Hepatocyte (in vitro differentiated cells): ENCODE measurements around the gene OLIG2. TPM values are rescaled to one million over a fixed set of nuclear protein-coding genes. Genes with fewer than 3 reads are reported as not detected.
A peak's percentile ranks its signal among the peaks of the same experiment; 100 is the strongest.

Source experiments
- DNase-seq: peaks from one replicate; pipeline ENCODE4 v3.0.0-alpha.2; 2016; ENCODE audit warnings: low spot score
- H2AFZ ChIP-seq: fragments of 200-600 bp; sonication (generic); 2 replicates; pipeline ENCODE4 v1.6.0; 2016; ENCODE audit warnings: antibody characterized with exemption, mild to moderate bottlenecking
- H3K27ac ChIP-seq: fragments of 200-600 bp; sonication (generic); 2 replicates; pipeline ENCODE4 v1.5.1; 2016; ENCODE audit warnings: mild to moderate bottlenecking
- H3K27me3 ChIP-seq: fragments of 200-600 bp; sonication (generic); 2 replicates; pipeline ENCODE4 v1.6.1; 2016
- H3K36me3 ChIP-seq: fragments of 200-600 bp; sonication (generic); replicated peaks from 2 replicates; pipeline ENCODE4 v1.5.1; 2016; ENCODE audit warnings: low read depth; ENCODE audit not compliant: insufficient read depth
- H3K4me1 ChIP-seq: fragments of 200-600 bp; sonication (generic); 2 replicates; pipeline ENCODE4 v1.5.1; 2016; ENCODE audit warnings: mild to moderate bottlenecking, moderate library complexity; ENCODE audit not compliant: insufficient read depth
- H3K4me2 ChIP-seq: fragments of 200-600 bp; sonication (generic); 2 replicates; pipeline ENCODE4 v1.6.0; 2016
- H3K4me3 ChIP-seq: fragments of 200-600 bp; sonication (generic); 2 replicates; pipeline ENCODE4 v1.5.1; 2016; ENCODE audit warnings: mild to moderate bottlenecking
- H3K79me2 ChIP-seq: fragments of 200-600 bp; sonication (generic); 2 replicates; pipeline ENCODE4 v1.6.0; 2017; ENCODE audit warnings: mild to moderate bottlenecking
- H3K9me2 ChIP-seq: fragments of 200-600 bp; sonication (generic); replicated peaks from 2 replicates; pipeline ENCODE4 v1.6.0; 2017; ENCODE audit warnings: mild to moderate bottlenecking; ENCODE audit not compliant: insufficient read depth
- H3K9me3 ChIP-seq: fragments of 200-600 bp; sonication (generic); 2 replicates; pipeline ENCODE4 v1.5.1; 2016; ENCODE audit warnings: low read depth, mild to moderate bottlenecking
- H4K20me1 ChIP-seq: fragments of 200-600 bp; sonication (generic); 2 replicates; pipeline ENCODE4 v1.6.0; 2016; ENCODE audit warnings: mild to moderate bottlenecking; ENCODE audit not compliant: insufficient read depth, poor library complexity, severe bottlenecking
- CTCF ChIP-seq: fragments of 200-600 bp; sonication (generic); IDR thresholded peaks from 2 replicates; pipeline ENCODE4 v1.5.1; 2016; ENCODE audit warnings: antibody characterized with exemption, mild to moderate bottlenecking; ENCODE audit not compliant: poor library complexity
- EZH2 ChIP-seq: fragments of 200-600 bp; sonication (generic); IDR thresholded peaks from 2 replicates; pipeline ENCODE4 v1.6.1; 2016; ENCODE audit warnings: antibody characterized with exemption, mild to moderate bottlenecking, borderline replicate concordance
- EZH2phosphoT487 ChIP-seq: fragments of 200-600 bp; sonication (generic); IDR thresholded peaks from one replicate; pipeline ENCODE4 v1.6.1; 2018; ENCODE audit warnings: antibody characterized with exemption, mild to moderate bottlenecking, low read depth, moderate library complexity; ENCODE audit not compliant: unreplicated experiment, severe bottlenecking
- WGBS: methylation state at CpG from one replicate; pipeline ENCODE4 v1.1.6; 2016; ENCODE audit warnings: low lambda C conversion rate; ENCODE audit errors: missing lambda C conversion rate; 5-methylcytosine and 5-hydroxymethylcytosine counted together
- polyA plus RNA-seq: library from polyadenylated mRNA; unstranded; fragments of >200 nt; fragmentation: Nextera tagmentation; extraction: Ambion mirVana; gene quantifications from 2 replicates; pipeline ENCODE4 v1.2.1, GENCODE V29; 2016
- total RNA-seq: library from RNA; depleted of rRNA; stranded (reverse); fragments of >200 nt; gene quantifications from 2 replicates; pipeline ENCODE4 v1.2.3, GENCODE V29; 2014

OLIG2 gene
- total and polyA plus RNA-seq, 2 experiments from 2014 or later = not detected

- WGBS = 76% methylated on average over 6 of the region's 6 CpGs
- H2AFZ ChIP-seq = no peak overlapping the region
These were observed 35.1 kb upstream of the OLIG2 start for GRCh38 chr21:32990666-32991065.

GRCh38 chr21:32991361-32991760, 34.4 kb upstream of the OLIG2 start:
- TF ChIP-seq EZH2phosphoT487 (no peak), EZH2 (no peak), CTCF (no peak)
- Histone ChIP-seq H3K36me3 (no peaks in the 10 kb centered on the region), H2AFZ (no peak overlapping the region), H3K4me1 (no peaks in the 10 kb centered on the region), H3K27me3 (peaks cover 33% of the 10 kb centered on the region), H3K9me3 (no peaks in the 10 kb centered on the region), H3K4me2 (no peak overlapping the region), H3K27ac (no peak overlapping the region), H3K4me3 (no peak overlapping the region), H3K79me2 (no peaks in the 10 kb centered on the region), H4K20me1 (no peaks in the 10 kb centered on the region), H3K9me2 (no peaks in the 10 kb centered on the region)
- 43% methylated on average over 8 of the region's 8 CpGs for WGBS
- no peak for DNase-seq

More at GRCh38 chr21:32990666-32991065, 35.1 kb upstream of the OLIG2 start:
- Histone ChIP-seq H3K9me2 (no peaks in the 10 kb centered on the region), H3K4me1 (no peaks in the 10 kb centered on the region), H3K36me3 (no peaks in the 10 kb centered on the region), H3K27me3 (peaks cover 32% of the 10 kb centered on the region), H3K79me2 (no peaks in the 10 kb centered on the region), H3K4me2 (no peak overlapping the region), H3K9me3 (no peaks in the 10 kb centered on the region), H4K20me1 (no peaks in the 10 kb centered on the region), H3K27ac (no peak overlapping the region), H3K4me3 (no peak overlapping the region)
- DNase-seq = no peak
- TF ChIP-seq EZH2phosphoT487 = no peak
- TF ChIP-seq CTCF = no peak
- no peak for TF ChIP-seq EZH2

GRCh38 chr21:32993894-32994293, 31.8 kb upstream of the OLIG2 start:
- Histone ChIP-seq H3K4me3 (no peak overlapping the region), H3K27ac (no peak overlapping the region), H3K4me2 (no peak overlapping the region), H3K27me3 (peaks cover 33% of the 10 kb centered on the region), H3K79me2 (no peaks in the 10 kb centered on the region), H3K4me1 (no peaks in the 10 kb centered on the region), H4K20me1 (no peaks in the 10 kb centered on the region), H3K9me2 (no peaks in the 10 kb centered on the region), H2AFZ (no peak overlapping the region), H3K9me3 (no peaks in the 10 kb centered on the region), H3K36me3 (no peaks in the 10 kb centered on the region)
- no peak for DNase-seq
- 84% methylated on average over 3 of the region's 3 CpGs for WGBS
- TF ChIP-seq EZH2 = no peak
- no peak for TF ChIP-seq CTCF
- no peak for TF ChIP-seq EZH2phosphoT487

GRCh38 chr21:32994305-32994704, 31.4 kb upstream of the OLIG2 start:
- H3K4me2 ChIP-seq = no peak overlapping the region
- no peaks in the 10 kb centered on the region for H4K20me1 ChIP-seq
- WGBS = 41% methylated on average over 3 of the region's 3 CpGs
- no peak overlapping the region for H2AFZ ChIP-seq
- TF ChIP-seq EZH2phosphoT487 (no peak), CTCF (peak; percentile 56)
- no peak overlapping the region for H3K27ac ChIP-seq
- DNase-seq = peak; percentile 19
- no peaks in the 10 kb centered on the region for H3K9me3 ChIP-seq
- H3K79me2 ChIP-seq = no peaks in the 10 kb centered on the region
- H3K4me1 ChIP-seq = no peaks in the 10 kb centered on the region
- peaks cover 33% of the 10 kb centered on the region for H3K27me3 ChIP-seq
- H3K36me3 ChIP-seq = no peaks in the 10 kb centered on the region
- no peak overlapping the region for H3K4me3 ChIP-seq
- H3K9me2 ChIP-seq = no peaks in the 10 kb centered on the region
